Subcutaneous abdominal adipose tissue (tissue), 5 donors: ENCODE measurements around the gene DYNLL1.

ENCODE experiments used
- H3K27ac ChIP-seq: one replicate; pipeline ENCODE4 v1.7.0; 2013; ENCODE audit warnings: low read depth, mild to moderate bottlenecking, inconsistent platforms, low read length, moderate library complexity
- H3K27me3 ChIP-seq, 5 donors: one replicate each; pipeline ENCODE4 v1.7.0; 2013; ENCODE audit warnings: low read length in 5 of 5, inconsistent platforms in 1 of 5; ENCODE audit not compliant: control insufficient read depth in 5 of 5, insufficient read depth in 4 of 5
- H3K36me3 ChIP-seq, 5 donors: one replicate each; pipeline ENCODE4 v1.7.0; 2013; ENCODE audit warnings: low read length in 5 of 5; ENCODE audit not compliant: control insufficient read depth in 5 of 5, insufficient read depth in 5 of 5
- H3K4me1 ChIP-seq, 5 donors: one replicate each; pipeline ENCODE4 v1.7.0; 2013; ENCODE audit warnings: low read length in 5 of 5, mild to moderate bottlenecking in 3 of 5, moderate library complexity in 1 of 5; ENCODE audit not compliant: control insufficient read depth in 5 of 5, insufficient read depth in 5 of 5
- H3K4me3 ChIP-seq, 5 donors: one replicate each; pipeline ENCODE4 v1.7.0; 2013; ENCODE audit warnings: low read length in 5 of 5, low read depth in 1 of 5
- H3K9ac ChIP-seq, 5 donors: one replicate each; pipeline ENCODE4 v1.7.0; 2013; ENCODE audit warnings: low read length in 5 of 5, mild to moderate bottlenecking in 4 of 5, moderate library complexity in 3 of 5
- H3K9me3 ChIP-seq, 5 donors: one replicate each; pipeline ENCODE4 v1.7.0; 2013; ENCODE audit warnings: low read length in 5 of 5; ENCODE audit not compliant: control insufficient read depth in 5 of 5
- donor health status: healthy.
- donor health status: healthy.
- donor health status: healthy.
- donor health status: healthy.
- donor health status: healthy.

DYNLL1 gene

DNA sequence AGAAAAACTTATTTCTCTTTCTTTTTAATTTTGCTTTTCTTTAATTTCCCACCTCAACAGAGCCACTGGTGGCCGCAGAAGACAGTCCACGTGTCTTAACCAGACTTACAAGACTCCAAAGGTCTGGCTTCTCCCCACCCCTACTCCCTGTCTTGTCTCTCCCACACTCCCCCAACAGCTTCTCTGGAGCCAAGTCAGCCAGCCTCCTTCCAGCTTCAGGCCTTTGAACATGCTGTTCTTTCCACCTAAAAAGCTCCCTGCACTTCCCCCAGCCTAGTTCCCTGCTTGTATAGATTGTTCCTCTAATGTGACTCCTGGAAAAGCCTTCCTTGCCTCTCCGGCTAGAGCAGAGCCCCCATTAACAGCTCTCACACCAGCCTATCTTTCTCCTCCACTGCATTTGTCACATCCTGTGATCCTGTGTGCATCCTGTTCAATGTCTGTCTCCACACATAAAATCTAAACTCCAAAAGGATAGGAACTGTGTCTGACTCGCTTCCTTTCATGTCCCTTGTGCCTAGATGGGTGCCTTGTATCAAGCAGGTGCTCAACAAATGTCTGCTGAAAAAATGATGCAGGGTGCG is 7.8 kb upstream of the DYNLL1 start:
- H3K36me3 ChIP-seq: peaks cover 0 to 8% (median 2%) of the 10 kb centered on the region in 5 donors
- H3K27ac ChIP-seq: no peak overlapping the region
- no peaks in the 10 kb centered on the region for H3K27me3 ChIP-seq
- H3K9me3 ChIP-seq: no peaks in the 10 kb centered on the region
- peaks cover 0 to 10% (median 5%) of the 10 kb centered on the region in 5 donors for H3K4me1 ChIP-seq
- H3K4me3 ChIP-seq: no peak overlapping the region
- H3K9ac ChIP-seq: no peak overlapping the region

GRCh38 chr12:120489018-120489417 is 6.9 kb upstream of the DYNLL1 start:
- Histone ChIP-seq H3K27ac (no peak overlapping the region), H3K4me1 (peaks cover 0 to 10% (median 5%) of the 10 kb centered on the region in 5 donors)

GRCh38 chr12:120490325-120490724 is 5.6 kb upstream of the DYNLL1 start:
- Histone ChIP-seq H3K9me3 (no peaks in the 10 kb centered on the region), H3K4me1 (peaks cover 4 to 16% (median 10%) of the 10 kb centered on the region in 5 donors), H3K4me3 (no peak overlapping the region), H3K27ac (no peak overlapping the region), H3K27me3 (no peaks in the 10 kb centered on the region), H3K9ac (no peak overlapping the region), H3K36me3 (peaks cover 0 to 8% (median 2%) of the 10 kb centered on the region in 5 donors)

More at GRCh38 chr12:120489018-120489417, 6.9 kb upstream of the DYNLL1 start:
- H3K36me3 ChIP-seq: peaks cover 0 to 8% (median 2%) of the 10 kb centered on the region in 5 donors
- no peaks in the 10 kb centered on the region for H3K27me3 ChIP-seq
- no peaks in the 10 kb centered on the region for H3K9me3 ChIP-seq
- H3K9ac ChIP-seq: no peak overlapping the region
- H3K4me3 ChIP-seq: no peak overlapping the region

DNA sequence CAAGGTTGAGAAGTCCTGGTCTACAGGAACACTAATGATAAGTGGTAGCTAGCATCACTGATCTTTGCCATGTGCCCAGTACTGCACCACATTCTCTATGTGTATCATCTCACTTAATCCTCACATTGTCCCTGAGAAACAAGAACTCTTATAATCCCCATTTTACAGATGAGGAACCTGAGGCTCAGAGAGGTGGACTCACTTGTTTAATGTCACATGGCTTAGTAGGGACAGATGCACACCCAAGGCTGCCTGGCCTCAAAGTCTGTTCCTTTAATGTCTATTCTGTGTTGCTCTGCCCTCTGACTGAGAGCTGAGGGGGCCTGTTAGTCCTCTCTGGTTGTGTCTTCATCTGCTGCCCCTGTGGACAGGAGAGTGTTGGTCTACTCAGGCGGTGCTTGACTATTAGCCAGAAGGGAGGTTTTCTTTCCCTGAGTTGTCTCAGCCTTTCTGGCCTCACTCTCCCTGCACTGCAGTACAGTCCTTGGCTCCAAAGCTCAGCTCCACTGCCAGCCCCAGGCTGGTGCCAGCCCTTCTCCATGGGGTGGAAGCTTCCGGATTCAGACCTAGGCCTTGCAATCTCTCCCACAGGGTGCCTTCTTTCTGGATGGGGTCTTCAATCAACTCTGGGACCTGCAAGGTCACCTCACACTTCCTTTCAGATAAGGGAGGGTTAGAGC is 4.9 kb upstream of the DYNLL1 start:
- peak overlapping the region in 1 of 5 donors; percentile 15 for H3K9ac ChIP-seq
- peaks cover 0 to 8% (median 2%) of the 10 kb centered on the region in 5 donors for H3K36me3 ChIP-seq
- no peaks in the 10 kb centered on the region for H3K9me3 ChIP-seq
- peaks cover 5 to 17% (median 13%) of the 10 kb centered on the region in 5 donors for H3K4me1 ChIP-seq
- H3K4me3 ChIP-seq: no peak overlapping the region
- H3K27ac ChIP-seq: no peak overlapping the region
- no peaks in the 10 kb centered on the region for H3K27me3 ChIP-seq

DNA sequence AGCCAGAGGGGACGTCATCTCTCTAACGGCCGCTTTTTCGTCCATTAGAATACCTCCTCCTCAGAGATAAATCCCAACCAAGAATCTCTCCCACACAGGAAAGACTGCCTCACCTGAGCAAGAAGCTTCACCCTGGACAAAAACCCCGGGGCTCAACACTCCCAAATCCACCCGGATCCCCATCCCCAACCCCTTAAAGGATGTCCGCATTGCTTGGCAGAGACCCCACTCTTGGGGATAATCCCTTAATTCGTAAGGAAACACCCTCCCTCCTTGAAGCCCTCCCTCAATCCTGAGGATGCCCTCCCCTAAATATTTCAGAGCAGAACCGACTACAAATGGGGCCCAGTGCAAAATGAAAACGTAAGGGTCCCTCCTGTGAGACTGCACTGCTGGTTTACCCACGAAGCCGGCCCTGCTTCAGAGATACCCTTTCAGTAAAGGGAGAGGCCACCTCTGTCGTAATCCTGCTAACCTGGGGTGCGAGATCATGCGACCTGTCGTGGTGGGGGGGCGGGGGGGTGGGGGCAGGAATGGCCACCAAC is 655 bp upstream of the DYNLL1 start:
- peak overlapping the region in 2 of 5 donors; percentile 32 to 39 for H3K9ac ChIP-seq
- no peak overlapping the region for H3K27ac ChIP-seq
- H3K36me3 ChIP-seq: peaks cover 4 to 24% (median 19%) of the 10 kb centered on the region in 5 donors
- H3K4me1 ChIP-seq: peaks cover 5 to 28% (median 26%) of the 10 kb centered on the region in 5 donors
- H3K9me3 ChIP-seq: no peaks in the 10 kb centered on the region
- no peaks in the 10 kb centered on the region for H3K27me3 ChIP-seq
- H3K4me3 ChIP-seq: peak overlapping the region; percentile 76 to 94 (median 86)

DNA sequence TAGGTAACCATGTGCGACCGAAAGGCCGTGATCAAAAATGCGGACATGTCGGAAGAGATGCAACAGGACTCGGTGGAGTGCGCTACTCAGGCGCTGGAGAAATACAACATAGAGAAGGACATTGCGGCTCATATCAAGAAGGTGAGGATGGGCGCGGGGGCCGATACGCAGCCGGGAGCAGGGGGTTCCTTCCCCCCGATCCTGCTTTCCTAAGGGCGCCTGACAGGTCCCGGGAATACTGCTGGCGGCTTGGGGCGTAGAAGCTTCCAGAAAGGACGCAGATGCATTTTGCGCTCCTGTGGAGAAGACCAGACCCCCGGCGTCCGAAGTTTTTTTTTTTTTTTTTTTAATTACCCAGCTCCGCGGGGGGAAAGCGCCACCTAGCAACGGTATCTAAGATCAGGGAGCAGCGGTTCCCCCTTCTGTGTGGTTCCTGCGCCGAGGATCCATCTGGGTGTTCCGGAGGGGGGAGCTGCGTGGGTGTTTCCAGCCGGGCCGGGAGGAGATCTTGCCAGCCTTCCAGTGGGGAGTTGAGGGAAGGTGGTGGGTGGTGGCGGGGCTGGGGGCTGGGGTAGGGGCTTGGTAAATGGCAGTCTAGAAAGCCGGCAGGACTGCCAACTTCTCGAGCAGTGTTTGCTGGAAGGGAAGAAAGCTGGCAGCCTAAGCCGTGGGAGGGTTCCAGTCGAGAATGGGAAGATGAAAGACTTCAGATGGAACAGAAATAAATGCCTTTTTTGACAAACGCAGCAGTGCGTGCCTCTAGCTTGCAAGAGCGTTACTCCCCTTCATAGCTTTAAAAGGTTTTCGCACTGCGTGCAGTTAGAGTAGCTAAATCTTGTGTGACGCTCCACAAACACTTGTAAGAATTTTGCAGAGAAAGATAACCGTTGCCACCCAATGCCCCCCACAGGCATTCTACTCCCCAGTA is 764 bp downstream of the DYNLL1 start:
- Histone ChIP-seq H3K4me1 (peaks cover 4 to 21% (median 19%) of the 10 kb centered on the region in 5 donors), H3K9me3 (no peaks in the 10 kb centered on the region), H3K27ac (peak overlapping the region; percentile 89), H3K9ac (peak overlapping the region; percentile 39 to 88 (median 80)), H3K27me3 (no peaks in the 10 kb centered on the region), H3K4me3 (peak overlapping the region; percentile 86 to 94 (median 88)), H3K36me3 (peaks cover 4 to 28% (median 22%) of the 10 kb centered on the region in 5 donors)

GRCh38 chr12:120497524-120498150 is 1.7 kb downstream of the DYNLL1 start:
- Histone ChIP-seq H3K27ac (peak overlapping the region; percentile 57), H3K9ac (peak overlapping the region; percentile 39 to 80 (median 76)), H3K27me3 (no peaks in the 10 kb centered on the region), H3K4me3 (peak overlapping the region; percentile 86 to 94 (median 88)), H3K9me3 (no peaks in the 10 kb centered on the region), H3K36me3 (peaks cover 4 to 28% (median 22%) of the 10 kb centered on the region in 5 donors), H3K4me1 (peaks cover 4 to 21% (median 19%) of the 10 kb centered on the region in 5 donors)

DNA sequence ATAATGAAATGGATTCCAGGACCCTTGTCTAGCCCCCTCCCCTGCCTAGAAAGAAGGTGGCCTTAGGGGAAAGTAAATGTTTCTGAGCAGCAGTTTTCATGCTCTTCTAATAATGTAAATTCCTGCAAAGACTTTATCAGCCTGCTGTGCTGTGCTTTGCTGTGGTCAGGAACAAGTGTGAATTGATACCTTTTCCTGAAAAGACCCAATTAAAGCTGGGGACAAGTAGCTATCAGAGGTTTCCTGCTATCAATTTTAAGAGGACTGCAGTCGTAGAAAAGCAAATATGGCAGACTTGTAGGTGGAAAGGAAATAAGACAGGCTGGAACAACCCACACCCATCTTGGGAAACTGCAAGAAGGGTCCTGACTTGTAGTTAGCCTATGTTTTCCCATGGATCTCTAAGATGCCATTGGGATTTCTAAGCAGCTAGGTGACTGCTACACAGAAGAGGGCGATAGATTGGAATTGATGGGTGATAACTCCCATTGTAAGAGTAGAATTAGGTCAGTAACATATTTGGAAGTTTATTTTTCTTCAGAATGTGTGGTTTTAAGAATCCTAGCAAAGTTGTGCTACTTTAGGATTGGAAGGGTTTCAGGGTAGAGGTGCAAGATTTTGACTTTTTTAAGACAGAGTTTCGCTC is 3.1 kb downstream of the DYNLL1 start:
- H3K27me3 ChIP-seq: no peaks in the 10 kb centered on the region
- no peak overlapping the region for H3K9ac ChIP-seq
- peaks cover 14 to 42% (median 32%) of the 10 kb centered on the region in 5 donors for H3K36me3 ChIP-seq
- H3K27ac ChIP-seq: no peak overlapping the region
- peaks cover 4 to 21% (median 19%) of the 10 kb centered on the region in 5 donors for H3K4me1 ChIP-seq
- no peak overlapping the region for H3K4me3 ChIP-seq
- no peaks in the 10 kb centered on the region for H3K9me3 ChIP-seq

GRCh38 chr12:120500581-120500980 is 4.7 kb downstream of the DYNLL1 start:
- Histone ChIP-seq H3K9ac (no peak overlapping the region), H3K4me1 (peaks cover 0 to 14% (median 12%) of the 10 kb centered on the region in 5 donors), H3K27ac (no peak overlapping the region), H3K36me3 (peaks cover 15 to 54% (median 39%) of the 10 kb centered on the region in 5 donors), H3K4me3 (no peak overlapping the region), H3K27me3 (no peaks in the 10 kb centered on the region), H3K9me3 (no peaks in the 10 kb centered on the region)
